H1 (cell line): ENCODE measurements around the gene TAF1B. TPM values are rescaled to one million over a fixed set of nuclear protein-coding genes. Genes with fewer than 3 reads are reported as not detected.

Experiments
- CTCF ChIA-PET: fragments of 300-600 bp; sonication (Branson Sonifier 250); formaldehyde crosslinking; loops from one replicate; lab custom pipeline; 2021; ENCODE audit not compliant: partially characterized antibody; lab: Charles Lee
- POLR2A ChIA-PET: fragments of 300-600 bp; sonication (Branson Sonifier 250); formaldehyde crosslinking; loops from one replicate; lab custom pipeline; 2021; ENCODE audit warnings: inconsistent platforms; ENCODE audit not compliant: partially characterized antibody; lab: Charles Lee
- DNase-seq, 2 experiments: peaks; one replicate each; pipeline versions ENCODE4 v3.0.0 to v3.0.0-alpha.2; 2010 to 2022; ENCODE audit warnings: low spot score in 2 of 2, low read depth in 1 of 2, mixed read lengths in 1 of 2
- FAIRE-seq: peaks from 2 replicates; lab custom pipeline; 2011; peaks lifted over from hg19 to GRCh38; lab: Jason Lieb, UNC
- H2AFZ ChIP-seq: 2 replicates; pipeline ENCODE4 v1.8.1; 2012; ENCODE audit warnings: low read length, inconsistent platforms
- H2AK5ac ChIP-seq: 2 replicates; pipeline ENCODE4 v1.6.1; 2013; ENCODE audit warnings: low read depth, low read length
- H2BK120ac ChIP-seq: replicated peaks from 2 replicates; pipeline ENCODE3; 2013; ENCODE audit warnings: low read depth, low read length, inconsistent platforms
- H2BK12ac ChIP-seq: 2 replicates; pipeline ENCODE4 v1.6.1; 2013; ENCODE audit warnings: low read depth, low read length
- H2BK15ac ChIP-seq: 2 replicates; pipeline ENCODE4 v1.6.1; 2013; ENCODE audit warnings: low read length
- H2BK20ac ChIP-seq: 2 replicates; pipeline ENCODE4 v1.6.1; 2013; ENCODE audit warnings: low read length
- H2BK5ac ChIP-seq: 2 replicates; pipeline ENCODE4 v1.6.1; 2013; ENCODE audit warnings: low read depth, low read length
- H3K14ac ChIP-seq: 2 replicates; pipeline ENCODE4 v1.6.1; 2013; ENCODE audit warnings: inconsistent platforms; ENCODE audit not compliant: insufficient read length
- H3K18ac ChIP-seq: 2 replicates; pipeline ENCODE4 v1.6.1; 2013; ENCODE audit warnings: low read length; ENCODE audit errors: extremely low read depth
- H3K23ac ChIP-seq: 2 replicates; pipeline ENCODE4 v1.6.1; 2013; ENCODE audit warnings: inconsistent platforms; ENCODE audit not compliant: insufficient read length
- H3K23me2 ChIP-seq: 2 replicates; pipeline ENCODE4 v1.6.1; 2013; ENCODE audit warnings: low read depth, low read length
- H3K27ac ChIP-seq: 2 replicates; pipeline ENCODE4 v1.6.1; 2011; ENCODE audit warnings: low read depth, low read length, inconsistent platforms
- H3K27me3 ChIP-seq, 4 experiments: replicated peaks in 1 of 4; 1 replicate in 1 of 4; 2 replicates in 3 of 4; pipeline versions ENCODE4 v1.6.1 to v1.8.1; 2011 to 2013; ENCODE audit warnings: low read length in 3 of 4, mild to moderate bottlenecking in 3 of 4, inconsistent platforms in 2 of 4, mixed read lengths in 2 of 4, moderate library complexity in 1 of 4; ENCODE audit not compliant: control insufficient read depth in 3 of 4, insufficient read depth in 3 of 4; ENCODE audit errors: extremely low read depth in 1 of 4
- H3K36me3 ChIP-seq, 4 experiments: 2 replicates each; pipeline versions ENCODE4 v1.6.1 to v1.8.1; 2011 to 2013; ENCODE audit warnings: mild to moderate bottlenecking in 4 of 4, low read length in 3 of 4, moderate library complexity in 2 of 4, control low read depth in 1 of 4, inconsistent platforms in 1 of 4; ENCODE audit not compliant: insufficient read depth in 4 of 4, control insufficient read depth in 2 of 4
- H3K4ac ChIP-seq: replicated peaks from 2 replicates; pipeline ENCODE3; 2013; ENCODE audit warnings: low read length, low read depth, mixed read lengths, inconsistent platforms; ENCODE audit not compliant: insufficient read length
- H3K4me1 ChIP-seq, 4 experiments: replicated peaks in 1 of 4; 1 replicate in 1 of 4; 2 replicates in 3 of 4; pipeline versions ENCODE4 v1.6.1 to v1.8.1; 2011 to 2013; ENCODE audit warnings: low read length in 3 of 4, inconsistent platforms in 2 of 4, mixed read lengths in 1 of 4; ENCODE audit not compliant: insufficient read depth in 4 of 4, control insufficient read depth in 3 of 4
- H3K4me2 ChIP-seq, 2 experiments: 2 replicates each; pipeline versions ENCODE4 v1.6.1 to v1.8.1; 2011 to 2013; ENCODE audit warnings: low read depth in 2 of 2, low read length in 2 of 2, control low read depth in 1 of 2, inconsistent platforms in 1 of 2, mild to moderate bottlenecking in 1 of 2; ENCODE audit not compliant: insufficient read depth in 1 of 2
- H3K4me3 ChIP-seq, 4 experiments: fragments of 200-600, 300-600 bp in 1 of 4; sonication (generic), shearing (Covaris generic), sonication (Bioruptor Twin) in 1 of 4; 2 replicates each; pipeline versions ENCODE4 v1.5.1 to v1.8.1; 2011 to 2016; ENCODE audit warnings: low read length in 4 of 4, low read depth in 3 of 4, control low read depth in 2 of 4, inconsistent platforms in 2 of 4, mild to moderate bottlenecking in 2 of 4, mixed read lengths in 1 of 4, moderate library complexity in 1 of 4; ENCODE audit not compliant: insufficient read depth in 2 of 4; ENCODE audit errors: extremely low read depth in 1 of 4
- H3K56ac ChIP-seq: replicated peaks from 2 replicates; pipeline ENCODE3; 2013; ENCODE audit warnings: low read depth, mild to moderate bottlenecking, mixed read lengths, low read length, inconsistent platforms; ENCODE audit not compliant: insufficient read length
- H3K79me1 ChIP-seq: 2 replicates; pipeline ENCODE4 v1.6.1; 2013; ENCODE audit warnings: low read depth, low read length, control low read depth
- H3K79me2 ChIP-seq, 2 experiments: 2 replicates each; pipeline versions ENCODE4 v1.6.1 to v1.8.1; 2012 to 2013; ENCODE audit warnings: low read length in 2 of 2, mild to moderate bottlenecking in 2 of 2, inconsistent platforms in 1 of 2; ENCODE audit not compliant: insufficient read depth in 2 of 2, control insufficient read depth in 1 of 2
- H3K9ac ChIP-seq, 4 experiments: replicated peaks in 1 of 4; 1 replicate in 1 of 4; 2 replicates in 3 of 4; pipeline versions ENCODE4 v1.6.1 to v1.8.1; 2011 to 2013; ENCODE audit warnings: low read depth in 3 of 4, low read length in 3 of 4, control low read depth in 2 of 4, mild to moderate bottlenecking in 2 of 4, moderate library complexity in 2 of 4, inconsistent platforms in 1 of 4; ENCODE audit errors: extremely low read depth in 1 of 4
- H3K9me3 ChIP-seq, 2 experiments: 2 replicates each; pipeline versions ENCODE4 v1.6.1 to v1.8.1; 2012 to 2013; ENCODE audit warnings: mild to moderate bottlenecking in 2 of 2, moderate library complexity in 2 of 2, control low read depth in 1 of 2, inconsistent platforms in 1 of 2, low read depth in 1 of 2, low read length in 1 of 2, mixed read lengths in 1 of 2; ENCODE audit not compliant: insufficient read depth in 2 of 2
- H4K20me1 ChIP-seq, 2 experiments: replicated peaks in 1 of 2; 2 replicates each; pipeline versions ENCODE3 to v1.8.1; 2011 to 2013; ENCODE audit warnings: inconsistent platforms in 2 of 2, low read length in 2 of 2, mild to moderate bottlenecking in 1 of 2; ENCODE audit not compliant: insufficient read depth in 2 of 2, control insufficient read depth in 1 of 2
- H4K5ac ChIP-seq: 2 replicates; pipeline ENCODE4 v1.6.1; 2013; ENCODE audit warnings: low read length, low read depth, mixed read lengths, inconsistent platforms; ENCODE audit not compliant: insufficient read length
- H4K8ac ChIP-seq: 2 replicates; pipeline ENCODE4 v1.8.0; 2013; ENCODE audit warnings: mild to moderate bottlenecking, moderate library complexity, low read length, inconsistent platforms; ENCODE audit not compliant: insufficient read depth; ENCODE audit errors: extremely low read depth
- H4K91ac ChIP-seq: replicated peaks from 2 replicates; pipeline ENCODE3; 2013; ENCODE audit warnings: low read length, mixed read lengths, inconsistent platforms; ENCODE audit not compliant: insufficient read length
- BRCA1 ChIP-seq: IDR thresholded peaks from 2 replicates; pipeline ENCODE4 v1.6.1; 2012; ENCODE audit warnings: low read depth, low read length, improper control_type of control experiment
- SRF ChIP-seq: IDR thresholded peaks from 2 replicates; pipeline ENCODE4 v1.6.1; 2011; ENCODE audit warnings: mild to moderate bottlenecking, low read depth, low read length, moderate library complexity
- WGBS, 2 experiments: shearing (Covaris generic) in 1 of 2; methylation state at CpG; one replicate each; pipeline versions ENCODE4 v1.1.6 to v1.1.7; 2013 to 2015; ENCODE audit warnings: low lambda C conversion rate in 2 of 2, mixed read lengths in 2 of 2, inconsistent platforms in 1 of 2, low coverage in 1 of 2, missing lambda C conversion rate in 1 of 2; ENCODE audit not compliant: insufficient replicate concordance in 2 of 2, insufficient coverage in 1 of 2, insufficient read length in 1 of 2; ENCODE audit errors: extremely low coverage in 1 of 2, missing lambda C conversion rate in 1 of 2; 5-methylcytosine and 5-hydroxymethylcytosine counted together
- polyA plus RNA-seq, 7 experiments: library from polyadenylated mRNA; depleted of rRNA in 3 of 7; stranded (reverse) in 5 of 7; unstranded in 2 of 7; fragments of >200 nt in 5 of 7; fragments of 200-250 nt in 2 of 7; gene quantifications; 1 replicate in 5 of 7; 2 replicates in 1 of 7; 4 replicates in 1 of 7; pipeline versions ENCODE4 v1.2.1 to v1.2.3, GENCODE V29; 2011 to 2013; ENCODE audit warnings: missing spikeins in 2 of 7, mixed read lengths in 2 of 7
- total RNA-seq: library from RNA; stranded (reverse); fragmentation: NEBNext Ultra II Directional; extraction: Animal tissue kit (Norgen Biotek cat#: 25700); gene quantifications from 2 replicates; pipeline ENCODE4 v1.2.1, GENCODE V29; 2021

Gene TAF1B
- total and polyA plus RNA-seq, 2 of the 8 experiments (the other 6 are each of a cell fraction or from before 2014, with no cell fraction given) = 6.6 to 25.2 TPM

DNA sequence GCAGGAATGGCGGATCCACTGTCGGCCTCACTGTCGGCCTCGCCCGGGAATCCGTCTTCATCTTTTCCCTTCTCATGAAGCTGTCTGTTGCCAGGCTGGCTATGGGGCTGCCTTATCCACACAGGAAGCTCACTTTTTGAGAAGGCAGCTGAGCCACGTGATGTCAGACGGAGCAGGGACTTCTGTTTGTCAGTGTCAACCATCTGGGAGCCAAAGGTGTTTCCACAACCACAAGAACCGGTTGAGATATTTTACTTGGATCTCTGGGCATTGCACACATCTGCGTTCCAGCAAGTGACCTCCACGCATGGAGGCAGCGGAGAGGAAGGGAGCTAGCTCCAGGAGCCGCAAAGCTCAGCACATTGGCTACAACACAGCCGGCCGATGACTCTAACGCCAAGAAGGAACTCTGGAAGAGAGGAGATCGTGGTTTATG lies 27.4 kb upstream of the TAF1B start:
- H2BK5ac ChIP-seq = no peak overlapping the region
- no peaks in the 10 kb centered on the region for H3K79me1 ChIP-seq
- H2BK120ac ChIP-seq = no peak overlapping the region
- no peak overlapping the region for H2AFZ ChIP-seq
- H3K36me3 ChIP-seq = no peaks in the 10 kb centered on the region
- H3K56ac ChIP-seq = no peak overlapping the region
- CTCF ChIA-PET = interaction anchor here (0.6 to 8.1 kb wide), 15 partner anchors 10 to 501 kb away, joined by 3 to 118 read pairs (median 12); no protein-coding TSS in a partner anchor
- no peak overlapping the region for H2BK12ac ChIP-seq
- FAIRE-seq (no peak), DNase-seq (no peak)
- no peak overlapping the region for H4K5ac ChIP-seq
- H3K4me2 ChIP-seq = no peak overlapping the region
- H3K27ac ChIP-seq = no peak overlapping the region
- H3K4me1 ChIP-seq = peaks cover 0 to 4% (median 0%) of the 10 kb centered on the region in 4 experiments; a peak in 3 of 7 replicates
- no peaks in the 10 kb centered on the region for H3K23me2 ChIP-seq
- H3K9ac ChIP-seq = no peak overlapping the region
- H3K18ac ChIP-seq = no peak overlapping the region
- no peak overlapping the region for H3K4me3 ChIP-seq
- no peaks in the 10 kb centered on the region for H3K9me3 ChIP-seq
- no peak overlapping the region for H4K91ac ChIP-seq
- no peak for TF ChIP-seq BRCA1
- no peak for TF ChIP-seq SRF
- TF ChIP-seq, all 59 proteins: peak for 0
- Histone ChIP-seq H4K8ac (no peak overlapping the region), H3K14ac (no peak overlapping the region), H3K23ac (no peak overlapping the region), H2BK20ac (no peak overlapping the region), H3K79me2 (no peaks in the 10 kb centered on the region), H2BK15ac (0 out of 2 replicates have a peak overlapping the region, but pooled peaks have one; percentile 81), H4K20me1 (no peaks in the 10 kb centered on the region), H2AK5ac (no peak overlapping the region), H3K4ac (no peak overlapping the region), H3K27me3 (no peaks in the 10 kb centered on the region; a peak in 1 of 7 replicates)
- WGBS, 2 experiments = 91% methylated on average over 17 of the region's 17 CpGs; no CpG with 5 or more reads in 1 of the 2 experiments
- POLR2A ChIA-PET = interaction anchor here (1.3 to 3.2 kb wide), 2 partner anchors 27 to 132 kb away, joined by 3 to 13 read pairs; partner anchors contain the start of gene TAF1B
